H9 (cell line): Measurements from ENCODE around the gene MYB. TPM values are rescaled to one million over a fixed set of nuclear protein-coding genes. Genes with fewer than 3 reads are reported as not detected.

ENCODE experiments used
- DNase-seq: peaks from one replicate; pipeline ENCODE4 v3.0.0-alpha.2; 2017
- H2AFZ ChIP-seq: one replicate; pipeline ENCODE4 v1.6.1; 2013; ENCODE audit warnings: mild to moderate bottlenecking, low read length, control low read depth, moderate library complexity
- H2AK5ac ChIP-seq: 2 replicates; pipeline ENCODE4 v1.6.1; 2013; ENCODE audit warnings: low read length, control low read depth, mixed read lengths; ENCODE audit not compliant: insufficient read length
- H2BK120ac ChIP-seq: one replicate; pipeline ENCODE4 v1.6.1; 2013; ENCODE audit warnings: low read depth, mild to moderate bottlenecking, low read length, control low read depth, inconsistent platforms; ENCODE audit not compliant: poor library complexity, severe bottlenecking
- H2BK12ac ChIP-seq: 2 replicates; pipeline ENCODE4 v1.6.1; 2013; ENCODE audit warnings: low read length, control low read depth, mixed read lengths, low read depth; ENCODE audit not compliant: insufficient read length
- H2BK15ac ChIP-seq: 2 replicates; pipeline ENCODE4 v1.6.1; 2013; ENCODE audit warnings: low read depth, low read length, control low read depth
- H2BK20ac ChIP-seq: one replicate; pipeline ENCODE4 v1.6.1; 2013; ENCODE audit warnings: low read depth, mild to moderate bottlenecking, low read length, control low read depth, inconsistent platforms; ENCODE audit not compliant: poor library complexity, severe bottlenecking
- H2BK5ac ChIP-seq: 2 replicates; pipeline ENCODE4 v1.6.1; 2013; ENCODE audit warnings: low read length, control low read depth, mixed read lengths; ENCODE audit not compliant: insufficient read length
- H3K14ac ChIP-seq: 2 replicates; pipeline ENCODE4 v1.6.1; 2013; ENCODE audit warnings: low read length, control low read depth; ENCODE audit not compliant: insufficient read depth
- H3K18ac ChIP-seq: 2 replicates; pipeline ENCODE4 v1.6.1; 2013; ENCODE audit warnings: low read depth, mild to moderate bottlenecking, mixed read lengths, low read length, control low read depth; ENCODE audit not compliant: insufficient read length
- H3K23ac ChIP-seq: 2 replicates; pipeline ENCODE4 v1.6.1; 2013; ENCODE audit warnings: low read length, control low read depth, mixed read lengths, low read depth; ENCODE audit not compliant: insufficient read length
- H3K23me2 ChIP-seq: 2 replicates; pipeline ENCODE4 v1.6.1; 2013; ENCODE audit warnings: low read depth, mild to moderate bottlenecking, mixed read lengths, low read length, control low read depth; ENCODE audit not compliant: insufficient read length, poor library complexity, severe bottlenecking
- H3K27ac ChIP-seq: 2 replicates; pipeline ENCODE4 v1.5.1; 2013; ENCODE audit warnings: low read length, control low read depth, mixed read lengths, low read depth; ENCODE audit not compliant: insufficient read length
- H3K27me3 ChIP-seq: 2 replicates; pipeline ENCODE4 v1.6.1; 2013; ENCODE audit warnings: low read length, control low read depth, inconsistent platforms; ENCODE audit not compliant: insufficient read depth
- H3K4ac ChIP-seq: 2 replicates; pipeline ENCODE4 v1.6.1; 2013; ENCODE audit warnings: low read depth, mild to moderate bottlenecking, control low read depth, inconsistent platforms, low read length, moderate library complexity
- H3K4me1 ChIP-seq: 2 replicates; pipeline ENCODE4 v1.6.1; 2013; ENCODE audit warnings: low read length, control low read depth, inconsistent platforms; ENCODE audit not compliant: insufficient read depth
- H3K4me2 ChIP-seq: 2 replicates; pipeline ENCODE4 v1.6.1; 2013; ENCODE audit warnings: low read length, control low read depth, mixed read lengths; ENCODE audit not compliant: insufficient read length, insufficient read depth
- H3K56ac ChIP-seq: 2 replicates; pipeline ENCODE4 v1.6.1; 2013; ENCODE audit warnings: low read depth, mild to moderate bottlenecking, mixed read lengths, low read length, control low read depth; ENCODE audit not compliant: insufficient read length
- H3K79me1 ChIP-seq: 2 replicates; pipeline ENCODE4 v1.6.1; 2013; ENCODE audit warnings: low read depth, mild to moderate bottlenecking, moderate library complexity, low read length, control low read depth, inconsistent platforms; ENCODE audit not compliant: insufficient read depth, poor library complexity, severe bottlenecking
- H3K79me2 ChIP-seq: 2 replicates; pipeline ENCODE4 v1.6.1; 2013; ENCODE audit warnings: low read length, control low read depth, inconsistent platforms; ENCODE audit not compliant: insufficient read depth
- H3K9ac ChIP-seq: 2 replicates; pipeline ENCODE4 v1.6.1; 2013; ENCODE audit warnings: low read length, control low read depth, mixed read lengths; ENCODE audit not compliant: insufficient read length; ENCODE audit errors: extremely low read depth
- H3K9me3 ChIP-seq: one replicate; pipeline ENCODE4 v1.6.1; 2013; ENCODE audit warnings: low read depth, low read length, inconsistent platforms; ENCODE audit not compliant: control insufficient read depth
- H3T11ph ChIP-seq: one replicate; pipeline ENCODE4 v1.6.1; 2013; ENCODE audit warnings: mild to moderate bottlenecking, low read length, control low read depth, inconsistent platforms
- H4K20me1 ChIP-seq: one replicate; pipeline ENCODE4 v1.6.1; 2013; ENCODE audit not compliant: control insufficient read depth, insufficient read length, insufficient read depth
- H4K5ac ChIP-seq: 2 replicates; pipeline ENCODE4 v1.6.1; 2013; ENCODE audit warnings: low read depth, mild to moderate bottlenecking, mixed read lengths, low read length, control low read depth; ENCODE audit not compliant: insufficient read length
- H4K8ac ChIP-seq: replicated peaks from 2 replicates; pipeline ENCODE4 v1.6.1; 2013; ENCODE audit warnings: low read length, control low read depth, mixed read lengths, low read depth; ENCODE audit not compliant: insufficient read length
- H4K91ac ChIP-seq: 2 replicates; pipeline ENCODE4 v1.6.1; 2013; ENCODE audit warnings: low read depth, mild to moderate bottlenecking, moderate library complexity, mixed read lengths, low read length, control low read depth; ENCODE audit not compliant: insufficient read length
- H3K27ac Mint-ChIP-seq, 3 experiments: 2 replicates in 2 of 3; 3 replicates in 1 of 3; pipeline ENCODE4 v1.8.0; 2020 to 2021; ENCODE audit warnings: mixed read lengths in 3 of 3, mild to moderate bottlenecking in 1 of 3, moderate library complexity in 1 of 3
- H3K27me3 Mint-ChIP-seq: 2 replicates; pipeline ENCODE4 v1.8.0; 2021; ENCODE audit warnings: low read depth, mild to moderate bottlenecking, moderate library complexity, mixed read lengths
- H3K36me3 Mint-ChIP-seq, 3 experiments: 2 replicates in 2 of 3; 3 replicates in 1 of 3; pipeline ENCODE4 v1.8.0; 2020 to 2021; ENCODE audit warnings: low read depth in 3 of 3, mixed read lengths in 3 of 3; ENCODE audit not compliant: insufficient read depth in 1 of 3
- H3K4me1 Mint-ChIP-seq, 2 experiments: 2 replicates each; pipeline ENCODE4 v1.8.0; 2020; ENCODE audit warnings: mixed read lengths in 2 of 2
- H3K4me3 Mint-ChIP-seq, 2 experiments: 2 replicates in 1 of 2; 3 replicates in 1 of 2; pipeline ENCODE4 v1.8.0; 2020 to 2021; ENCODE audit warnings: mild to moderate bottlenecking in 2 of 2, mixed read lengths in 2 of 2, moderate library complexity in 1 of 2
- H3K9me3 Mint-ChIP-seq, 2 experiments: 2 replicates in 1 of 2; 3 replicates in 1 of 2; pipeline ENCODE4 v1.8.0; 2020; ENCODE audit warnings: mild to moderate bottlenecking in 2 of 2, mixed read lengths in 2 of 2, moderate library complexity in 1 of 2
- WGBS: extraction: QIAGEN DNeasy Blood & Tissue Kit; methylation state at CpG from one replicate; pipeline ENCODE4 v1.1.7; 2013; ENCODE audit warnings: missing lambda C conversion rate, low lambda C conversion rate, mixed read lengths; ENCODE audit not compliant: insufficient read length; ENCODE audit errors: extremely low coverage; 5-methylcytosine and 5-hydroxymethylcytosine counted together
- total RNA-seq: library from RNA; stranded (reverse); gene quantifications from 2 replicates; pipeline ENCODE4 v1.2.1, GENCODE V29; 2021
- TF ChIP-seq, protein P1 (sequence below): fragments of 200-600 bp; sonication (generic); conservative IDR thresholded peaks from 3 replicates; pipeline ENCODE4 v1.8.0; 2021; ENCODE audit warnings: antibody characterized with exemption, mild to moderate bottlenecking

MYB gene
- total RNA-seq, 1 experiment from 2014 or later, result 5.8 TPM

DNA sequence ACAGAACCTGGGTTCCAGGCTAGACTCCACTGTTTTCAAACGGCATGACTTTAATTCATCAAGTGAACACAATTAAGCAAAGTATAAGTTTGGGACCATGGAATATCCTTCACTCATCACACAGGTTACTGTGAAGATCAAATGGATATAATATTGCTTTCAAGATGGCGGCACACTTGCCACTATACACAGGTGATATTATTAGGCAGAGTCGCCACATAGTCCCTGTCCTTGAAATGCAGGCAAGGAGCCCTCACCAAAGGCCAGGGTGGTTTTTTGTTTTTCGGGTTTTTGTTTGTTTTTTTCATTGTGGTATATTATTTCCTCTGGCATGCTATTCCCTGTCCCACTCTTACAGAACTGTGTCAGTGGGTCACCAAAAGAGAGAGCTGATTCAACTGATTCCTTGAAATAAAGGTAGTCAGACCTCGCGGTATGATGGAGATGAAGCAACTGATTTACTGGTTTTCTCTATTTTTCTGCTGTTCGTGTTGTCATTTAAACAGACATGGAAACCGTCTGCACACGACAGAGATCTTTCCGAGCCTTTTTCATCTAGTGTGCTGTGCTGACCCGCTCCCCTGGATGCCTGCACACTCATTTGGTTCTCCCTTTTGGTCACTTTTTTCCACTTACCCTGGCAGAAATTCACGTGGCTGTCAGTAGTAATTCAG is 29.7 kb downstream of the MYB start:
- no peaks in the 10 kb centered on the region for H3K9me3 ChIP-seq
- H2BK12ac ChIP-seq, result no peak overlapping the region
- H2AFZ ChIP-seq, result no peak overlapping the region
- H3K4me3 Mint-ChIP-seq, result no peak overlapping the region
- H4K8ac ChIP-seq, result no peak overlapping the region
- no peak overlapping the region for H3K14ac ChIP-seq
- no peaks in the 10 kb centered on the region for H3K79me2 ChIP-seq
- H3K27me3 ChIP-seq, result no peaks in the 10 kb centered on the region
- no peaks in the 10 kb centered on the region for H3K79me1 ChIP-seq
- no peak overlapping the region for H2BK5ac ChIP-seq
- no peak overlapping the region for H3K4me2 ChIP-seq
- no peak overlapping the region for H3T11ph ChIP-seq
- H3K36me3 Mint-ChIP-seq, result peaks cover 8 to 33% (median 17%) of the 10 kb centered on the region in 3 experiments
- no peak overlapping the region for H4K91ac ChIP-seq
- H4K20me1 ChIP-seq, result no peaks in the 10 kb centered on the region
- TF ChIP-seq, protein P1, sequence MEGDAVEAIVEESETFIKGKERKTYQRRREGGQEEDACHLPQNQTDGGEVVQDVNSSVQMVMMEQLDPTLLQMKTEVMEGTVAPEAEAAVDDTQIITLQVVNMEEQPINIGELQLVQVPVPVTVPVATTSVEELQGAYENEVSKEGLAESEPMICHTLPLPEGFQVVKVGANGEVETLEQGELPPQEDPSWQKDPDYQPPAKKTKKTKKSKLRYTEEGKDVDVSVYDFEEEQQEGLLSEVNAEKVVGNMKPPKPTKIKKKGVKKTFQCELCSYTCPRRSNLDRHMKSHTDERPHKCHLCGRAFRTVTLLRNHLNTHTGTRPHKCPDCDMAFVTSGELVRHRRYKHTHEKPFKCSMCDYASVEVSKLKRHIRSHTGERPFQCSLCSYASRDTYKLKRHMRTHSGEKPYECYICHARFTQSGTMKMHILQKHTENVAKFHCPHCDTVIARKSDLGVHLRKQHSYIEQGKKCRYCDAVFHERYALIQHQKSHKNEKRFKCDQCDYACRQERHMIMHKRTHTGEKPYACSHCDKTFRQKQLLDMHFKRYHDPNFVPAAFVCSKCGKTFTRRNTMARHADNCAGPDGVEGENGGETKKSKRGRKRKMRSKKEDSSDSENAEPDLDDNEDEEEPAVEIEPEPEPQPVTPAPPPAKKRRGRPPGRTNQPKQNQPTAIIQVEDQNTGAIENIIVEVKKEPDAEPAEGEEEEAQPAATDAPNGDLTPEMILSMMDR, result no peak
- no peak overlapping the region for H2BK120ac ChIP-seq
- no peak for DNase-seq
- peaks cover 2% of the 10 kb centered on the region; the same call in 1 of the 2 replicates for H3K4me1 ChIP-seq
- no peak overlapping the region for H2BK15ac ChIP-seq
- no peaks in the 10 kb centered on the region for H3K27me3 Mint-ChIP-seq
- H3K27ac ChIP-seq, result no peak overlapping the region
- no peak overlapping the region for H4K5ac ChIP-seq
- H3K4me1 Mint-ChIP-seq, result peaks cover 10 to 20% of the 10 kb centered on the region in 2 experiments
- H3K9me3 Mint-ChIP-seq, result peaks cover 9 to 10% of the 10 kb centered on the region in 2 experiments; a peak in 4 of 5 replicates
- H2AK5ac ChIP-seq, result no peak overlapping the region
- H3K9ac ChIP-seq, result no peak overlapping the region
- H3K56ac ChIP-seq, result no peak overlapping the region
- peak overlapping the region in 2 of 3 experiments; percentile 50 to 74; a peak in 3 of 7 replicates for H3K27ac Mint-ChIP-seq
- no peak overlapping the region for H2BK20ac ChIP-seq
- no CpG with 5 or more reads among the region's 12 CpGs for WGBS
- H3K23ac ChIP-seq, result no peak overlapping the region
- H3K23me2 ChIP-seq, result no peaks in the 10 kb centered on the region
- no peak overlapping the region for H3K18ac ChIP-seq
- H3K4ac ChIP-seq, result no peak overlapping the region
